Measurements from ENCODE around the gene SOWAHC. TPM values are rescaled to one million over a fixed set of nuclear protein-coding genes. Genes with fewer than 3 reads are reported as not detected.

The SOWAHC gene
- total RNA-seq, 1 donor from 2014 or later: 16.5 TPM

GRCh38 chr2:109649736-109650695, 35.9 kb downstream of the SOWAHC start:
- Mint-ChIP-seq H3K27me3 (ENCODE audit: low read depth, unreplicated experiment) (peaks cover 3% of the 10 kb centered on the region), H3K27ac (ENCODE audit: unreplicated experiment) (no peak overlapping the region), H3K36me3 (ENCODE audit: low read depth, unreplicated experiment) (no peaks in the 10 kb centered on the region), H3K4me3 (ENCODE audit: unreplicated experiment) (no peak overlapping the region), H3K4me1 (ENCODE audit: low read depth, unreplicated experiment) (peaks cover 18% of the 10 kb centered on the region), H3K9me3 (ENCODE audit: unreplicated experiment) (peaks cover 5% of the 10 kb centered on the region)
- Histone ChIP-seq H4K20me1 (ENCODE audit: insufficient read depth, low read length) (no peaks in the 10 kb centered on the region), H3K9me3 (ENCODE audit: insufficient read depth, low read depth, low read length) (no peaks in the 10 kb centered on the region), H3K9ac (ENCODE audit: low read length) (no peak overlapping the region), H3K27me3 (ENCODE audit: insufficient read depth, low read length) (no peaks in the 10 kb centered on the region), H2AFZ (ENCODE audit: low read depth, low read length) (no peak overlapping the region), H3K79me2 (ENCODE audit: insufficient read depth, low read length) (no peaks in the 10 kb centered on the region), H3K4me3 (ENCODE audit: insufficient read depth, low read depth, low read length) (no peak overlapping the region), H3K4me1 (ENCODE audit: insufficient read depth, low read length) (peaks cover 7% of the 10 kb centered on the region), H3K36me3 (ENCODE audit: insufficient read depth, low read length) (no peaks in the 10 kb centered on the region), H3K27ac (ENCODE audit: low read depth, low read length) (no peak overlapping the region), H3K4me2 (ENCODE audit: low read length) (no peak overlapping the region)
- FAIRE-seq (no peak), DNase-seq (ENCODE audit: low read depth) (no peak)
- TF ChIP-seq CTCF (IDR thresholded peaks at IDR 0.05; ENCODE audit: insufficient read depth, low read depth, low read length): no peak
- TF ChIP-seq EZH2 (IDR thresholded peaks at IDR 0.05; ENCODE audit: insufficient read depth, low read length): no peak

GRCh38 chr2:109654326-109655050, 40.3 kb downstream of the SOWAHC start:
- no peak overlapping the region for H2AFZ ChIP-seq (ENCODE audit: low read depth, low read length)
- Mint-ChIP-seq H3K4me1 (ENCODE audit: low read depth, unreplicated experiment) (peaks cover 8% of the 10 kb centered on the region), H3K27ac (ENCODE audit: unreplicated experiment) (no peak overlapping the region), H3K36me3 (ENCODE audit: low read depth, unreplicated experiment) (no peaks in the 10 kb centered on the region), H3K27me3 (ENCODE audit: low read depth, unreplicated experiment) (peaks cover 3% of the 10 kb centered on the region), H3K4me3 (ENCODE audit: unreplicated experiment) (no peak overlapping the region), H3K9me3 (ENCODE audit: unreplicated experiment) (peaks cover 5% of the 10 kb centered on the region)
- H3K79me2 ChIP-seq (ENCODE audit: insufficient read depth, low read length): no peaks in the 10 kb centered on the region
- FAIRE-seq: no peak
- DNase-seq (ENCODE audit: low read depth): no peak
- H3K9me3 ChIP-seq (ENCODE audit: insufficient read depth, low read depth, low read length): no peaks in the 10 kb centered on the region
- no peak overlapping the region for H3K27ac ChIP-seq (ENCODE audit: low read depth, low read length)
- no peaks in the 10 kb centered on the region for H3K4me1 ChIP-seq (ENCODE audit: insufficient read depth, low read length)
- TF ChIP-seq CTCF (IDR thresholded peaks at IDR 0.05; ENCODE audit: insufficient read depth, low read depth, low read length) (no peak), EZH2 (IDR thresholded peaks at IDR 0.05; ENCODE audit: insufficient read depth, low read length) (no peak)
- H3K27me3 ChIP-seq (ENCODE audit: insufficient read depth, low read length): no peaks in the 10 kb centered on the region
- no peaks in the 10 kb centered on the region for H4K20me1 ChIP-seq (ENCODE audit: insufficient read depth, low read length)
- no peak overlapping the region for H3K9ac ChIP-seq (ENCODE audit: low read length)
- no peaks in the 10 kb centered on the region for H3K36me3 ChIP-seq (ENCODE audit: insufficient read depth, low read length)
- H3K4me2 ChIP-seq (ENCODE audit: low read length): no peak overlapping the region
- H3K4me3 ChIP-seq (ENCODE audit: insufficient read depth, low read depth, low read length): no peak overlapping the region

Data from astrocyte (in vitro differentiated cells and primary cell).